Retinal pigment epithelial cell (primary cell): Measurements from ENCODE around the gene PRKAG2.

Experiments
- DNase-seq: peaks from one replicate; pipeline ENCODE4 v3.0.0-alpha.2; 2010; ENCODE audit warnings: low read depth
- H3K4me3 ChIP-seq: 2 replicates; pipeline ENCODE4 v1.5.1; 2011; ENCODE audit warnings: mild to moderate bottlenecking, low read length, control low read depth, moderate library complexity
- CTCF ChIP-seq: conservative IDR thresholded peaks from 2 replicates; pipeline ENCODE4 v1.5.1; 2011; ENCODE audit warnings: low read depth, low read length, control low read depth, inconsistent platforms

Gene PRKAG2

GRCh38 chr7:151590071-151590849 is 286.7 kb downstream of the PRKAG2 start:
- DNase-seq = no peak
- H3K4me3 ChIP-seq = no peak overlapping the region

GRCh38 chr7:151588982-151589381 is 287.9 kb downstream of the PRKAG2 start:
- TF ChIP-seq CTCF = no peak
- DNase-seq = no peak
- H3K4me3 ChIP-seq = no peak overlapping the region

More at GRCh38 chr7:151590071-151590849, 286.7 kb downstream of the PRKAG2 start:
- no peak for TF ChIP-seq CTCF

DNA sequence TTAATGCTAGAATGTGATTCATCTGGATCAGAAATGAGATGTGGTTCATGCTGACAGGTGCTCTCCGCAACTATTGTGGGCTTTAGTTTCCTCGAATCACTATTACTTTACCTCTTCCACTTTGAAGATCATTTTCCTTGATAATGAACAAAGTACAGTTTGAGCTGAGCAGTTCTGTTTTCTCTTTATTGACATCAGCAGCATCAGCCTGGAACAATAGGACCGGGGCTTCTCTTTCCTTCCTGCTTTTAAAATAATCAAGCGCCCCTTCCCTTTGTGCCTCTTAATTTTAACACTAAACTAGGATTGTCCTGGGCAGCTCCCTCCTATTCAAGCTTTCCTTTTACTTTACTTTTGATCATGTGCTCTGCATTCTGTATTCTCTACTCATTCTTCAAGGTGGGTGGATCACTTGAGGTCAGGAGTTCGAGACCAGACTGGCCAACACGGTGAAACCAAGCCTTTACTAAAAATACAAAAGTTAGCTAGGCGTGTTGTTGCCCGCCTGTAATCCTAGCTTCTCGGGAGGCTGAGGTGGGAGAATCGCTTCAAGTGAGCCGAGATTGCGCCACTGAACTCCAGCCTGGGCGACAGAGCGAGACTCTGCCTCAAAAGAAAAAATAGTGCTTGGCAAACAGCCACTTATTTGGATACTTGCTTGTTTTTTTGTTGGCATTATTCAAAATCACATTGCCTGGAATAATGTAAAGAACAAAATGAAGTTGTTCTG is 290.2 kb downstream of the PRKAG2 start:
- TF ChIP-seq CTCF = no peak
- no peak overlapping the region for H3K4me3 ChIP-seq
- no peak for DNase-seq

DNA sequence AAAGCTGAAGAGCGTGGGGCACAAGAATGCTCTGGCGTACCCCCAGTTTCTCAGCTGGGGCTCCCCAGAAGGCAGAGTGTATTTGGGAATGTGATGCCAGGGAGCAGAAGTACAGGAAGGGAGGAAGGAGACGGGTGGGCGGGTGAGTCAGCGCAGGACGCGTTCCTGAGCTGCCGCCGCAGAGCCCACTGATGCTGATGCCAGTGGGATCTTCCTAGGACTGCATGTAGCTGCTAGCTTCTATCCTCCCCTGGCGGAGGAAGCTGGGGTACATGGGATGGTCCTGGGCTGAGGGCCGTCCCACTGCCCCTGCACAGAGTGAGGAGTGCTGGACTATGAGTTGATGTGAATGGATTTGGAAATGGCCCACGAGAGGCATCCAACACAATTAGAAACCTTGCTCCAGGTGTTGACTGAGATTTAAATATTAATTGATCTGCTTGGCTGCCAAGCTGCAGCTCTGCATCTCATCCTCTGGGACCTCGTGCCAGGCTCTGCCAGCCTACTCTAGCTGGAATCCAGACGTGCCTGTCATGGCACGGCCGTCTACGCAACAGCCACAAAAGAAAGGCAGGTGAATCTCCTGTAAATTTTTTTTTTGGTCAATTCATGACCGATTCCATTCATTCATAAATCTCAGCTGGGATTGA is 291.0 kb downstream of the PRKAG2 start:
- DNase-seq = no peak
- H3K4me3 ChIP-seq = no peak overlapping the region
- no peak for TF ChIP-seq CTCF

GRCh38 chr7:151581741-151582140 is 295.2 kb downstream of the PRKAG2 start:
- no peak overlapping the region for H3K4me3 ChIP-seq
- TF ChIP-seq CTCF = no peak
- no peak for DNase-seq

DNA sequence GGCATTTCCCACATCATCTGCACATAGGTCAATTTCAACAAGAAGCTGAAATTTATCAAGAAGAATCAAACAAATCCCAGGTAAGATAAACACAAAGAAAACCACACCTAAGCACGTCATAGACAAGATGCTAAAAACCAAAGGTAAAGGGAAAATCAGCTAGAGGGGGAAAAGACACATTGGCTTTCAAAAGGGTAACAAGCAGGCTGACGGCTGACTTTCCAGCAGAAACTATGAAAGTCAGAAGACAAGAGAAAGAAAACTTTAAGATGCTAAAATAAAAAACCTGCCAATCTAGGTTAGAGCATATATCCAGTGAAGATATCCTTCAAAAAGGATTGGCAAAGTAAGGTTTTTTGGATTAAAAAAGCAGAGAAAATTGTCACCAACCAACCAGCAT is 297.3 kb downstream of the PRKAG2 start:
- no peak for TF ChIP-seq CTCF
- H3K4me3 ChIP-seq = no peak overlapping the region
- no peak for DNase-seq
